WTC11 (cell line): ENCODE measurements around the gene PUDP. TPM values are rescaled to one million over a fixed set of nuclear protein-coding genes. Genes with fewer than 3 reads are reported as not detected.

Source experiments
- ATAC-seq: fragments of 200-7000 bp; cut with Tn5 transposase; 2 replicates; pipeline ENCODE4 v1.10.0; 2021; ENCODE audit warnings: mild to moderate bottlenecking, moderate library complexity
- CTCF ChIA-PET: fragments of 300-600 bp; sonication (Branson Sonifier 250); formaldehyde crosslinking; loops from one replicate; lab custom pipeline; 2021; ENCODE audit warnings: antibody characterized with exemption; lab: Charles Lee
- POLR2A ChIA-PET: fragments of 350-600 bp; sonication (Branson Sonifier 250); formaldehyde crosslinking; loops from one replicate; lab custom pipeline; 2021; ENCODE audit warnings: antibody characterized with exemption; lab: Charles Lee
- DNase-seq: peaks from one replicate; pipeline ENCODE4 v3.0.0; 2021; ENCODE audit warnings: low spot score
- H3K27ac Mint-ChIP-seq: 2 replicates; pipeline ENCODE4 v1.8.0; 2021; ENCODE audit warnings: mixed read lengths
- H3K27me3 Mint-ChIP-seq: 2 replicates; pipeline ENCODE4 v1.8.0; 2021; ENCODE audit warnings: low read depth, mild to moderate bottlenecking, moderate library complexity, mixed read lengths
- H3K36me3 Mint-ChIP-seq: 2 replicates; pipeline ENCODE4 v1.8.0; 2021; ENCODE audit warnings: mixed read lengths
- H3K4me1 Mint-ChIP-seq: 2 replicates; pipeline ENCODE4 v1.8.0; 2022; ENCODE audit warnings: mixed read lengths
- H3K4me3 Mint-ChIP-seq: 2 replicates; pipeline ENCODE4 v1.8.0; 2021; ENCODE audit warnings: mild to moderate bottlenecking, moderate library complexity, mixed read lengths
- H3K9me3 Mint-ChIP-seq: 2 replicates; pipeline ENCODE4 v1.8.0; 2021; ENCODE audit warnings: mixed read lengths
- CBFB ChIP-seq: sonication (generic); formaldehyde crosslinking; IDR thresholded peaks from 2 replicates; pipeline ENCODE4 v1.8.1; 2022; ENCODE audit warnings: mild to moderate bottlenecking, low read depth, missing genetic modification reagents
- FOXK1 ChIP-seq: sonication (generic); formaldehyde crosslinking; IDR thresholded peaks from 2 replicates; pipeline ENCODE4 v1.8.0; 2022; ENCODE audit warnings: mild to moderate bottlenecking, moderate library complexity, missing genetic modification reagents
- GABPB1 ChIP-seq: sonication (generic); formaldehyde crosslinking; IDR thresholded peaks from 2 replicates; pipeline ENCODE4 v1.8.1; 2023; ENCODE audit warnings: mild to moderate bottlenecking, missing genetic modification reagents
- GTF2I ChIP-seq: fragments of 250-450 bp; sonication (Bioruptor Pico); conservative IDR thresholded peaks from 2 replicates; pipeline ENCODE4 v1.4.0; 2021; ENCODE audit warnings: mild to moderate bottlenecking
- IRF2 ChIP-seq: sonication (generic); formaldehyde crosslinking; IDR thresholded peaks from 2 replicates; pipeline ENCODE4 v1.8.0; 2022; ENCODE audit warnings: low read depth, missing genetic modification reagents, borderline replicate concordance
- SMAD3 ChIP-seq: sonication (generic); formaldehyde crosslinking; IDR thresholded peaks from 2 replicates; pipeline ENCODE4 v1.8.0; 2022; ENCODE audit warnings: missing genetic modification reagents, mild to moderate bottlenecking, borderline replicate concordance
- ZNF317 ChIP-seq: sonication (generic); formaldehyde crosslinking; IDR thresholded peaks from 2 replicates; pipeline ENCODE4 v1.8.1; 2023; ENCODE audit warnings: low read depth, mild to moderate bottlenecking, moderate library complexity, missing genetic modification reagents, borderline replicate concordance
- ZNF423 ChIP-seq: fragments of 250-450 bp; sonication (Bioruptor Pico); IDR thresholded peaks from 2 replicates; pipeline ENCODE4 v2.1.2; 2022; ENCODE audit warnings: mild to moderate bottlenecking, moderate library complexity
- total RNA-seq: library from RNA; stranded (reverse); gene quantifications from 3 replicates; pipeline ENCODE4 v1.2.3, GENCODE V29; 2021
- TF ChIP-seq, protein P1 (sequence below): sonication (generic); formaldehyde crosslinking; IDR thresholded peaks from 2 replicates; pipeline ENCODE4 v1.8.1; 2023; ENCODE audit warnings: mild to moderate bottlenecking, missing genetic modification reagents, borderline replicate concordance
- TF ChIP-seq, protein P2 (sequence below): sonication (generic); formaldehyde crosslinking; IDR thresholded peaks from 2 replicates; pipeline ENCODE4 v1.8.1; 2022; ENCODE audit warnings: low read depth, mild to moderate bottlenecking, moderate library complexity, missing genetic modification reagents, borderline replicate concordance
- TF ChIP-seq, protein P3 (sequence below): sonication (generic); formaldehyde crosslinking; IDR thresholded peaks from 2 replicates; pipeline ENCODE4 v1.8.0; 2023; ENCODE audit warnings: mild to moderate bottlenecking, missing genetic modification reagents
- TF ChIP-seq, protein P4 (sequence below): sonication (generic); formaldehyde crosslinking; IDR thresholded peaks from 2 replicates; pipeline ENCODE4 v1.8.1; 2023; ENCODE audit warnings: mild to moderate bottlenecking, missing genetic modification reagents

The PUDP gene
- total RNA-seq, 1 experiment from 2014 or later: 20.8 TPM

DNA sequence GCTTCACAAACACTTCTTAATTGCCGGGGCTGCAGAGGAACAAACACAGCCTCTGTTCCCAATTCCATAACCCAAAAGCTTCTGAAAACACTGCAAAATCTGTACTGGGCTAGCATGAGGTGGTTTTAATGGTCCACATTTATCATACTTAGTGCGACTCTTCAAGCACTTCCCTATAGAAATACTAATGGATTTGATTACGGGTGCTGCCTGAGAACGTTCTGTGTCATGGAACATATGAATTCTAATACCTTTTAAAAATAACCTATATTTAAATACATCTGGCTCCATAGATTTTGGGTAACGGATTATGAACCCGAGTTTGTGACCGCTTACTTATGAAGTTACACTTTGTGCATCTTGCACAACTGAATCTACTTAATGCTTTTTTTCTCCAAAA lies 35.9 kb downstream of the PUDP start (continued):
- TF ChIP-seq SMAD3 (CRISPR knock-in tag): no peak
- TF ChIP-seq, protein P1, sequence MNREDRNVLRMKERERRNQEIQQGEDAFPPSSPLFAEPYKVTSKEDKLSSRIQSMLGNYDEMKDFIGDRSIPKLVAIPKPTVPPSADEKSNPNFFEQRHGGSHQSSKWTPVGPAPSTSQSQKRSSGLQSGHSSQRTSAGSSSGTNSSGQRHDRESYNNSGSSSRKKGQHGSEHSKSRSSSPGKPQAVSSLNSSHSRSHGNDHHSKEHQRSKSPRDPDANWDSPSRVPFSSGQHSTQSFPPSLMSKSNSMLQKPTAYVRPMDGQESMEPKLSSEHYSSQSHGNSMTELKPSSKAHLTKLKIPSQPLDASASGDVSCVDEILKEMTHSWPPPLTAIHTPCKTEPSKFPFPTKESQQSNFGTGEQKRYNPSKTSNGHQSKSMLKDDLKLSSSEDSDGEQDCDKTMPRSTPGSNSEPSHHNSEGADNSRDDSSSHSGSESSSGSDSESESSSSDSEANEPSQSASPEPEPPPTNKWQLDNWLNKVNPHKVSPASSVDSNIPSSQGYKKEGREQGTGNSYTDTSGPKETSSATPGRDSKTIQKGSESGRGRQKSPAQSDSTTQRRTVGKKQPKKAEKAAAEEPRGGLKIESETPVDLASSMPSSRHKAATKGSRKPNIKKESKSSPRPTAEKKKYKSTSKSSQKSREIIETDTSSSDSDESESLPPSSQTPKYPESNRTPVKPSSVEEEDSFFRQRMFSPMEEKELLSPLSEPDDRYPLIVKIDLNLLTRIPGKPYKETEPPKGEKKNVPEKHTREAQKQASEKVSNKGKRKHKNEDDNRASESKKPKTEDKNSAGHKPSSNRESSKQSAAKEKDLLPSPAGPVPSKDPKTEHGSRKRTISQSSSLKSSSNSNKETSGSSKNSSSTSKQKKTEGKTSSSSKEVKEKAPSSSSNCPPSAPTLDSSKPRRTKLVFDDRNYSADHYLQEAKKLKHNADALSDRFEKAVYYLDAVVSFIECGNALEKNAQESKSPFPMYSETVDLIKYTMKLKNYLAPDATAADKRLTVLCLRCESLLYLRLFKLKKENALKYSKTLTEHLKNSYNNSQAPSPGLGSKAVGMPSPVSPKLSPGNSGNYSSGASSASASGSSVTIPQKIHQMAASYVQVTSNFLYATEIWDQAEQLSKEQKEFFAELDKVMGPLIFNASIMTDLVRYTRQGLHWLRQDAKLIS (CRISPR knock-in tag): no peak
- TF ChIP-seq FOXK1 (CRISPR knock-in tag): no peak
- no peak for TF ChIP-seq ZNF317 (CRISPR knock-in tag)

DNA sequence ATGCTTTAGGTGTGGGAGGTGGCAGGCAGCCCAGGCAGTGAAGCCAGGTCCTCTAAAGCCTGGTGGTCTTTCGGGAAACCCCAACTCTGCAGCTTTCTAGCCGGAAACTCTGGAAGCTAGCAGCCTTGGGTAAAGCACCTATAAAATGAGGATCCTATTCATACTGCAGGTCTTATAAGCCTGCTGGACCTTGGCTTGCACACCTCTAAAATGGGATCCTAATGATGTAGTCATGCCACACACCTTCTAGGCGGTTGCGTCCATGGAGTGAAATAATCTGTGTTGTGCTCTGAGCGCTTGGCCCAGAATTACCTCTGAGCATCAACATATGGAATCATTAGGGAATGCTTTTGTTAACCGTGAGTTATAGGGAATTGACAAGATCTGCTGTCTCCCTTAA lies 36.4 kb downstream of the PUDP start:
- DNase-seq (no peak), ATAC-seq (no peak)
- TF ChIP-seq, protein P2, sequence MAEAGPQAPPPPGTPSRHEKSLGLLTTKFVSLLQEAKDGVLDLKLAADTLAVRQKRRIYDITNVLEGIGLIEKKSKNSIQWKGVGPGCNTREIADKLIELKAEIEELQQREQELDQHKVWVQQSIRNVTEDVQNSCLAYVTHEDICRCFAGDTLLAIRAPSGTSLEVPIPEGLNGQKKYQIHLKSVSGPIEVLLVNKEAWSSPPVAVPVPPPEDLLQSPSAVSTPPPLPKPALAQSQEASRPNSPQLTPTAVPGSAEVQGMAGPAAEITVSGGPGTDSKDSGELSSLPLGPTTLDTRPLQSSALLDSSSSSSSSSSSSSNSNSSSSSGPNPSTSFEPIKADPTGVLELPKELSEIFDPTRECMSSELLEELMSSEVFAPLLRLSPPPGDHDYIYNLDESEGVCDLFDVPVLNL: no peak
- TF ChIP-seq, protein P3, sequence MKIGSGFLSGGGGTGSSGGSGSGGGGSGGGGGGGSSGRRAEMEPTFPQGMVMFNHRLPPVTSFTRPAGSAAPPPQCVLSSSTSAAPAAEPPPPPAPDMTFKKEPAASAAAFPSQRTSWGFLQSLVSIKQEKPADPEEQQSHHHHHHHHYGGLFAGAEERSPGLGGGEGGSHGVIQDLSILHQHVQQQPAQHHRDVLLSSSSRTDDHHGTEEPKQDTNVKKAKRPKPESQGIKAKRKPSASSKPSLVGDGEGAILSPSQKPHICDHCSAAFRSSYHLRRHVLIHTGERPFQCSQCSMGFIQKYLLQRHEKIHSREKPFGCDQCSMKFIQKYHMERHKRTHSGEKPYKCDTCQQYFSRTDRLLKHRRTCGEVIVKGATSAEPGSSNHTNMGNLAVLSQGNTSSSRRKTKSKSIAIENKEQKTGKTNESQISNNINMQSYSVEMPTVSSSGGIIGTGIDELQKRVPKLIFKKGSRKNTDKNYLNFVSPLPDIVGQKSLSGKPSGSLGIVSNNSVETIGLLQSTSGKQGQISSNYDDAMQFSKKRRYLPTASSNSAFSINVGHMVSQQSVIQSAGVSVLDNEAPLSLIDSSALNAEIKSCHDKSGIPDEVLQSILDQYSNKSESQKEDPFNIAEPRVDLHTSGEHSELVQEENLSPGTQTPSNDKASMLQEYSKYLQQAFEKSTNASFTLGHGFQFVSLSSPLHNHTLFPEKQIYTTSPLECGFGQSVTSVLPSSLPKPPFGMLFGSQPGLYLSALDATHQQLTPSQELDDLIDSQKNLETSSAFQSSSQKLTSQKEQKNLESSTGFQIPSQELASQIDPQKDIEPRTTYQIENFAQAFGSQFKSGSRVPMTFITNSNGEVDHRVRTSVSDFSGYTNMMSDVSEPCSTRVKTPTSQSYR (CRISPR knock-in tag): no peak
- no peak for TF ChIP-seq GABPB1 (CRISPR knock-in tag)
- TF ChIP-seq, protein P4, sequence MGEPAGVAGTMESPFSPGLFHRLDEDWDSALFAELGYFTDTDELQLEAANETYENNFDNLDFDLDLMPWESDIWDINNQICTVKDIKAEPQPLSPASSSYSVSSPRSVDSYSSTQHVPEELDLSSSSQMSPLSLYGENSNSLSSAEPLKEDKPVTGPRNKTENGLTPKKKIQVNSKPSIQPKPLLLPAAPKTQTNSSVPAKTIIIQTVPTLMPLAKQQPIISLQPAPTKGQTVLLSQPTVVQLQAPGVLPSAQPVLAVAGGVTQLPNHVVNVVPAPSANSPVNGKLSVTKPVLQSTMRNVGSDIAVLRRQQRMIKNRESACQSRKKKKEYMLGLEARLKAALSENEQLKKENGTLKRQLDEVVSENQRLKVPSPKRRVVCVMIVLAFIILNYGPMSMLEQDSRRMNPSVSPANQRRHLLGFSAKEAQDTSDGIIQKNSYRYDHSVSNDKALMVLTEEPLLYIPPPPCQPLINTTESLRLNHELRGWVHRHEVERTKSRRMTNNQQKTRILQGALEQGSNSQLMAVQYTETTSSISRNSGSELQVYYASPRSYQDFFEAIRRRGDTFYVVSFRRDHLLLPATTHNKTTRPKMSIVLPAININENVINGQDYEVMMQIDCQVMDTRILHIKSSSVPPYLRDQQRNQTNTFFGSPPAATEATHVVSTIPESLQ (CRISPR knock-in tag): no peak
- TF ChIP-seq CBFB (CRISPR knock-in tag): no peak
- Mint-ChIP-seq H3K4me3 (no peak overlapping the region), H3K36me3 (peaks cover 3% of the 10 kb centered on the region), H3K27ac (no peak overlapping the region), H3K9me3 (no peaks in the 10 kb centered on the region; the same call in 1 of the 2 replicates), H3K27me3 (no peaks in the 10 kb centered on the region), H3K4me1 (peaks cover 27% of the 10 kb centered on the region)
- POLR2A ChIA-PET: interaction anchor here (0.7 kb wide), 1 partner anchor 710 kb away, joined by 4 read pairs; no protein-coding TSS in a partner anchor
- CTCF ChIA-PET: interaction anchor here (1.5 kb wide), 1 partner anchor 80 kb away, joined by 3 read pairs; no protein-coding TSS in a partner anchor

DNA sequence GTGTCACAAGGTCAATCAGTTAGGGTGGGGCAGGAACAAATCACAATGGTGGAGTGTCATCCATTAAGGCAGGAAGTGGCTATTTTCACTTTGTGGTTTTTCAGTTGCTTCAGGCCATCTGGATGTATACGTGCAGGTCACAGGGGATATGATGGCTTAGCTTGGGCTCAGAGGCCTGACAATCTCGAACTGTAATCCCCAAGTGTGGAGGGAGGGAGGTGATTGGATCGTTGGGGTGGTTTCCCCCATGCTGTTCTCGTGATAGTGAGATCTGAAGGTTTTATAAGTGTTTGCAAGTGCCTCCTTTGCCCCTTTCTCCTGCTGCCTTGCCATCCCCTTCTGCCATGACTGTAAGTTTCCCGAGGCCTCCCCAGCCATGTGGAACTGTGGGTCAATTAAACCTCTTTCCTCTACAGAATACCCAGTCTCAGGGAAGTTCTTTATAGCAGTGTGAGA lies 37.1 kb downstream of the PUDP start:
- DNase-seq (no peak), ATAC-seq (no peak)
- H3K4me1 Mint-ChIP-seq: peaks cover 27% of the 10 kb centered on the region
- peak overlapping the region; percentile 45; the same call in 1 of the 2 replicates for H3K27ac Mint-ChIP-seq
- H3K27me3 Mint-ChIP-seq: no peaks in the 10 kb centered on the region
- TF ChIP-seq, protein P1 (CRISPR knock-in tag): no peak
- no peak for TF ChIP-seq GTF2I (CRISPR knock-in tag)
- TF ChIP-seq ZNF423 (CRISPR knock-in tag): no peak
- TF ChIP-seq IRF2 (CRISPR knock-in tag): no peak
- TF ChIP-seq, all 79 proteins: peak for 0
- Mint-ChIP-seq H3K4me3 (no peak overlapping the region), H3K9me3 (no peaks in the 10 kb centered on the region; the same call in 1 of the 2 replicates), H3K36me3 (peaks cover 3% of the 10 kb centered on the region)
- ChIA-PET POLR2A (no interaction called here), CTCF (interaction anchor here (1.5 kb wide), 1 partner anchor 81 kb away, joined by 3 read pairs; no protein-coding TSS in a partner anchor)
